Activated T-cell treated with anti-CD3 and anti-CD28 coated beads for 4 hours (primary cell): ENCODE data around the gene RAD9A.

Experiments
- DNase-seq: peaks from one replicate; pipeline ENCODE4 v3.0.0-alpha.2; 2020

RAD9A gene

GRCh38 chr11:67442504-67443404 is 51.0 kb downstream of the RAD9A start:
- DNase-seq: no peak

DNA sequence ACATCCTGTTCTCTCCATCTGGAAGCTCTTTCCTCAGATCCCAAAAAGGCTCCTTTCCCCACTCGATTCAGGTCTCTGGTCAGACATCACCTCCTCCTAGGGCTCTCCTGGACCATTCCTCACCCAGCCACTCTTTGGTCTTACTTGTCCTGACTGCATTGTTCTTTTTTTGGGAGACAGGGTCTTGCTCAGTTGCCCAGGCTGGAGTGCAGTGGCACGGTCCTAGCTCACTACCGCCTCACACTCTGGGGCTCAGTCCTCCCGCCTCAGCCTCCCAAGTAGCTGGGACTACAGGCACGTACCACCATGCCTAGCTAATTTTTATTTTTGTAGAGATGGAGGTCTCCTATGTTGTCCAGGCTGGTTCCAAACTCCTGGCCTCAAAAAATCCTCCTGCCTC is 53.7 kb downstream of the RAD9A start:
- DNase-seq: no peak
